C1 segment of cervical spinal cord (tissue), 14 donors: ENCODE data around the gene FN3K.
"Not testable (repeated sequence)": the region's sequence is repeated elsewhere in the genome, so short reads cannot be mapped to it uniquely, and the experiment has no call there.

Experiments used
- DNase-seq, 14 donors: peaks; one replicate each; lab custom pipeline; 2025; lab: John Stamatoyannopoulos, UW

The FN3K gene

GRCh38 chr17:82772026-82772425, 36.6 kb downstream of the FN3K start:
- DNase-seq: no peak

DNA sequence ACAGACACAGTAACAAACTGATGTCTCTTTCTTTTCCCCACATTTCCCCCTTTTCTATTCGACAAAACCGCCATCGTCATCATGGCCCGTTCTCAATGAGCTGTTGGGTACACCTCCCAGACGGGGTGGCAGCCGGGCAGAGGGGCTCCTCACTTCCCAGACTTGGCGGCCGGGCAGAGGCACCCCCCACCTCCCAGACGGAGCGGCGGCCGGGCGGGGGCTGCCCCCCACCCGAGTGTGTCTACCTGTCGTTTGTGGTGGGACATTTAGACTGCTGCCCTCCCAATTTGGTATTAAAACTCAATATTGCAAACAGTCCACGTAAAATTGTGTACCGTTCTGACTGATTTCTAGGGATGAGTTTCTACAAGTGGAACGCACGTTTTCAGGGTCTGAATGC, 39.0 kb downstream of the FN3K start:
- not testable (repeated sequence) for DNase-seq

GRCh38 chr17:82775001-82775823, 39.8 kb downstream of the FN3K start:
- peak in 8 of 14 donors; percentile 15 to 46 (median 27) for DNase-seq

- no peak for DNase-seq
Observed at GRCh38 chr17:82776454-82776853, 41.0 kb downstream of the FN3K start.

GRCh38 chr17:82777778-82778375, 42.5 kb downstream of the FN3K start:
- DNase-seq: not testable (repeated sequence)

GRCh38 chr17:82779541-82779940, 44.1 kb downstream of the FN3K start:
- DNase-seq: no peak

- DNase-seq: no peak
Observed at GRCh38 chr17:82780195-82780594, 44.8 kb downstream of the FN3K start.

- peak in 1 of 14 donors; percentile 44 for DNase-seq
Observed at GRCh38 chr17:82780971-82781893, 45.8 kb downstream of the FN3K start.

DNA sequence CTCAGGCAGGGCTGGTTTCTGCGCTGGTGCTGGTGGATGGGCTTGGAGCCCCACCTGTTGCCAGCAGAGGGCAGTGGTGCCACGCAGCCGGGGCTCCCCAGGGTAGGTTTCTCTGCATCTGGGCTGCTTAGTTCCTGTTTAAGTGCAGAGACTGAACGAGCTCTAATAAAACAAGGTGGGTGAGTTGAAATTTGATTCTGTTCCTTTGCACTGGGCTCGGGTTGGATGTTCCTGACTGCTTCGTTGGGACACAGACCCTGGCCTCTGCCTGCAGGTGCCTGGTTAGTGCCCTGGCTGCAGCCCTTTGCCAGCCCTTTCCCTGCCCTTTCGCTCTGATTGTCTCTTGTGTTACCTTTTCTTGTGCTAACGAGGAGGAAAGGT, 46.5 kb downstream of the FN3K start:
- DNase-seq: peak in 12 of 14 donors; percentile 17 to 80 (median 50)

DNA sequence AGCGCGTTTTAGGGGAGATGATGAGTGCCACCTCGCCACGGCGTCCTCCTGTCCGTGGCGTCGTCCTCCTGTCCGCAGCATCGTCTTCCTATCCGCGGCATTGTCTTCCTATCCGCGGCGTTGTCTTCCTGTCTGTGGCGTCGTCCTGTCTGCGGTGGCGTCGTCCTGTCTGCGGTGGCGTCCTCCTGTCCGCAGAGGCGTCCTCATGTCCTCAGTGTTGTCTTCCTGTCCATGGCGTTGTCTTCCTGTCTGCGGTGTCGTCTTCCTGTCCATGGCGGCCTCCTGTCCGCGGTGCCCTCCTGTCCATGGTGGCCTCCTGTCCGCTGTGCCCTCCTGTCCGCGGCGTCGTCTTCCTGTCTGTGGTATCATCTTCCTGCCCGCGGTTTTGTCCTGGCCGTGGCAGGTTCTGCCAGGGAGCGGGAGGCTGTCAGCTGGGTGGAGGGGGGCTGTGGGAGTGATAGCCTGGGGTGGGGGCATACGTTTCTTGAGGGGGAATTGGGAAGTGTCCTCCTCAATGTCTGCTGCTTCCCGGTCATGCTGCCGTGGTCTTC, 47.3 kb downstream of the FN3K start:
- no peak for DNase-seq

GRCh38 chr17:82783498-82783897, 48.1 kb downstream of the FN3K start:
- no peak for DNase-seq

DNA sequence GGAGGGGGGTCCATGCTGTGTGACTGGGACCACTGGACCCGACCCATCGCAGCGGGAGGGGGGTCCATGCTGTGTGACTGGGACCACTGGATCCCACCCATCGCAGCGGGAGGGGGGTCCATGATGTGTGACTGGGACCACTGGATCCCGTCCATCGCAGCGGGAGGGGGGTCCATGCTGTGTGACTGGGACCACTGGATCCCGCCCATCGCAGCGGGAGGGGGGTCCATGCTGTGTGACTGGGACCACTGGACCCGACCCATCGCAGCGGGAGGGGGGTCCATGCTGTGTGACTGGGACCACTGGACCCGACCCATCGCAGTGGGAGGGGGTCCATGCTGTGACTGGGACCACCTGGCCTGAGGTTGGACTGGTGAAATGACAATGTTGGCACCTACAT, 50.2 kb downstream of the FN3K start:
- not testable (repeated sequence) for DNase-seq

GRCh38 chr17:82786427-82786826, 51.0 kb downstream of the FN3K start:
- no peak for DNase-seq

- peak in 9 of 14 donors; percentile 11 to 78 (median 27) for DNase-seq
Observed at GRCh38 chr17:82787081-82787848, 51.9 kb downstream of the FN3K start.

DNA sequence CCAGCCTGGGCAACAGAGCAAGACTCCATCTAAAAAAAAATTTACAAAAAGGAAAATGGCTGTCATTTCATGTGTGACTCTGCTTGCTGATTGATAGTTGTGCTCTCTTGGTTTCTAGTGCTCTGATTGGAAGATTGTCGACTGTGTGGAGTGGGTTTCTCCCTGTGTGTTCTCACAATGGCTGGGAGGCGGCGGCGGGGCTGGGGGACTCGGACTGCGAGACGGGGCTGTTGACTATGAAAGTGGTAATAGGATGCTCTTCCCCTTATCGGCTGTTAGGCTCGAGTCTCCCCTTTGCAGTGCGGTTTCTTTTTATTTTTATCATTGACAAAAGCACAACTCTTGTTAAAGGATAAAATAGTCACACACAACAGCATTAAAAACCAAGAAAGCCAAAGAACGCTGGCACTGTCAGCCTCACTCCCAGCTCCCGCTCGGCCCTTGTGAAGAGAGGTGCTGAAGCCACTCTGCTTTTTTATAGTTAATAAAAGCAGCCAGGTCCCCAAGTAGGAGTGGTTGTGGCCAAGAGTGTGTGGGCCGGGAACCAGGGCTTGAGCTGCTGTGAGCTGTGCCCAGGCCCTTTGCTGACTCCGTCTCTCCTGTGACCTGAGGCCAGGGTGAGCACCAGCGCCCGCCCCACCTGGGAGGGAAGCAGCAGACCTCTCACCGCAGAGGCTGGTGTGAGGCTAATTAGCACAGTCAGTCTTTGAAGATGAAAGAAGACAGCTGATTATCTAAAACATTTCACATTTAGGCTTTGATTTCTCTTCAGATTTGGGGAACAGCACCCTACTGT, 53.0 kb downstream of the FN3K start:
- peak in 1 of 14 donors; percentile 8 for DNase-seq

- DNase-seq: no peak
Observed at GRCh38 chr17:82789051-82789592, 53.7 kb downstream of the FN3K start.

GRCh38 chr17:82789806-82790205, 54.4 kb downstream of the FN3K start:
- DNase-seq: no peak

DNA sequence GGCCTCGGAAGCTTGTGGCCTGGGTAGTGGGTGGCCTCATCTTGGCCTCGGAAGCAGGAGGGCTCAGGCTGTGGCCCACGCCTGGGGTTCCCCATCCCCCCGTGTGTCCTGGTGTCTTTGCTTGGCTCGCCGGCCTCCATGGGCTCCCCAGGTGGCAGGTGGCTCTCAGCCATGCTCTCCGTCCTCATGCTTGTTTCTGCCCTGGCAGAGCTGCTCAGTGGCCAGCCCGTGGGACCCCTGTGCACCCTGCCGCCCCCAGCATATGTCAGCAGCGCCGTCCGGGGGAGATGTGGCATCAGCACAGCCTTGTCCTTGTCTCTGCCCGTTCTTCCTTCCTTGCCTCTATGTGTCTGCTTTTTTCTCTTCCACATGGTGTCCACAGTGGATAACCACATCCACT, 55.0 kb downstream of the FN3K start:
- DNase-seq: no peak

- no peak for DNase-seq
Observed at GRCh38 chr17:82791532-82791931, 56.1 kb downstream of the FN3K start.
